HFFc6 (cell line): ENCODE data around the gene BAAT. TPM values are rescaled to one million over a fixed set of nuclear protein-coding genes. Genes with fewer than 3 reads are reported as not detected.
A peak's percentile ranks its signal among the peaks of the same experiment; 100 is the strongest.

ENCODE experiments used
- DNase-seq: peaks from one replicate; pipeline ENCODE4 v3.0.0-alpha.2; 2018
- H3K27ac Mint-ChIP-seq: 2 replicates; pipeline ENCODE4 v1.8.0; 2020; ENCODE audit warnings: mild to moderate bottlenecking, mixed read lengths
- H3K27me3 Mint-ChIP-seq: 2 replicates; pipeline ENCODE4 v1.8.0; 2021; ENCODE audit warnings: mild to moderate bottlenecking, moderate library complexity, mixed read lengths; ENCODE audit not compliant: insufficient read depth
- H3K36me3 Mint-ChIP-seq: 2 replicates; pipeline ENCODE4 v1.8.0; 2021; ENCODE audit warnings: low read depth, mixed read lengths
- H3K4me1 Mint-ChIP-seq: 2 replicates; pipeline ENCODE4 v1.8.0; 2020; ENCODE audit warnings: low read depth, mixed read lengths
- H3K4me3 Mint-ChIP-seq: 2 replicates; pipeline ENCODE4 v1.8.0; 2020; ENCODE audit warnings: mild to moderate bottlenecking, moderate library complexity, mixed read lengths
- H3K9me3 Mint-ChIP-seq: 2 replicates; pipeline ENCODE4 v1.8.0; 2020; ENCODE audit warnings: mild to moderate bottlenecking, mixed read lengths
- CTCF ChIP-seq: fragments of 200-600 bp; sonication (generic); IDR thresholded peaks from 2 replicates; pipeline ENCODE4 v1.5.0; 2021; ENCODE audit warnings: antibody characterized with exemption, mild to moderate bottlenecking
- total RNA-seq, 6 experiments: library from RNA; stranded (reverse); fragmentation: NEBNext Ultra II Directional; extraction: Animal tissue kit (Norgen Biotek cat#: 25700); gene quantifications; 2 replicates in 1 of 6; 3 replicates in 5 of 6; pipeline ENCODE4 v1.2.3, GENCODE V29; 2021

Gene BAAT
- total RNA-seq, 6 experiments from 2014 or later: 0.08 TPM; not detected in 5

DNA sequence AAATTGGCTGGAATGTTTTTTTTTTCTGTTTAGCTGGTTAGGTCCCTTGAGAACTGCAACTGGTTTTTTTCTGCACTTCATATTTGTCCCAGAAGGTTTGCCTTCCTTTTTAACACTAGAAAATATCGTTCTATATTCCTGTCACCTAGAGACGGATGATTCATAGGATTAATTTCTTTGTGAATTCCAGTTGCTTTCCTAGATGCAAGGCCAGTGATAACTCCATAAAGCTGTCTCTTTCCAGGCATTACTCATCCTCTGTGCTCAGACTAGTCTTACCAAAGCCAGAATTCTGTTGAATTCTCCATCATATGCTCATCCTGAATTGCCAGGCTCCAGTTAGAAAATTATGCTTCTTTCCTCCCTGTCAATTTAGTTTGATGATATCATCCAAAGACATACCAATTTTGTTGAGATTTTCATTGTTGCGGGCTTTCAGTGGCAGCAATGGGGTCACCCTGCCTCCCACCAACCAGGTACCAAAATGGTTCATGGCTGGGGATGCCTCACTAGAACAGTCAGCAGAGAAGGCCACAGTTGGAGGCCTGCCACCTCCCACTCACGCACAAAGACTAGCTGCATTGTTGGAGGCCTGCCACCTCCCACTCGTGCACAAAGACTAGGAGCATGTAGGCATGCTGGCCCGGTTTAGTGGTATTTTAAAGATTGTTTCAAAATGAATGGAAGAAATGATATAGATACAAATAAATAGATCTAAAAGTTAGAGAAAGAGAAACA lies 8.5 kb downstream of the BAAT start:
- DNase-seq: peak; percentile 96
- Mint-ChIP-seq H3K9me3 (no peaks in the 10 kb centered on the region; the same call in 1 of the 2 replicates), H3K27me3 (no peaks in the 10 kb centered on the region; the same call in 1 of the 2 replicates), H3K4me1 (peaks cover 29% of the 10 kb centered on the region), H3K4me3 (peak overlapping the region; percentile 59; the same call in 1 of the 2 replicates), H3K27ac (peak overlapping the region; percentile 87), H3K36me3 (no peaks in the 10 kb centered on the region)
- TF ChIP-seq CTCF: no peak

DNA sequence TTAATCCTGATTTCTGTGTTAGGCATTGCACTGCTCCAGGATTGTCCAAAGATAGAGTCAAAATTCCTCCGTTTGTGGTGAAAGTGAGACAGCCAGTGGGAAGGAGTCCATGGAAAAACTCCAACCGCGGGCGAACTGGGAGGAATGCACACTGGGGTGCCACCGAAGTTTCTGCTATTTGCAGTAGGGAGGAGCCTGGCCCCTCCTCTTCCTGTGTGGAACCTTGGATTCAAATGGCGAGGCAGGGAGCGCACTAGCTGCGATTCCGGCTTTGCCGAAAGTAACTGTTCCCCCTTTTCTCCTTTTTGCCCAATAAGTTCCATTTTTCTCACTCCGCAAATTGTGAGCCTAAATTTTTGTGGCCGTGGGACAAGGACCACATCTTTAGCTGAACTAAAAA lies 9.3 kb downstream of the BAAT start:
- TF ChIP-seq CTCF: no peak
- no peak overlapping the region for H3K4me3 Mint-ChIP-seq
- H3K36me3 Mint-ChIP-seq: no peaks in the 10 kb centered on the region
- peaks cover 29% of the 10 kb centered on the region for H3K4me1 Mint-ChIP-seq
- H3K9me3 Mint-ChIP-seq: no peaks in the 10 kb centered on the region; the same call in 1 of the 2 replicates
- no peak for DNase-seq
- no peaks in the 10 kb centered on the region; the same call in 1 of the 2 replicates for H3K27me3 Mint-ChIP-seq
- peak overlapping the region; percentile 87 for H3K27ac Mint-ChIP-seq

GRCh38 chr9:101372327-101373118 lies 12.3 kb downstream of the BAAT start:
- no peaks in the 10 kb centered on the region; the same call in none of the 2 replicates for H3K27me3 Mint-ChIP-seq
- H3K4me3 Mint-ChIP-seq: no peak overlapping the region
- H3K27ac Mint-ChIP-seq: no peak overlapping the region
- H3K9me3 Mint-ChIP-seq: no peaks in the 10 kb centered on the region
- no peak for DNase-seq
- TF ChIP-seq CTCF: no peak
- H3K36me3 Mint-ChIP-seq: no peaks in the 10 kb centered on the region
- H3K4me1 Mint-ChIP-seq: peaks cover 34% of the 10 kb centered on the region

- no peak for DNase-seq
- H3K9me3 Mint-ChIP-seq: no peaks in the 10 kb centered on the region
- H3K36me3 Mint-ChIP-seq: no peaks in the 10 kb centered on the region
- no peaks in the 10 kb centered on the region; the same call in none of the 2 replicates for H3K27me3 Mint-ChIP-seq
- H3K4me1 Mint-ChIP-seq: peaks cover 27% of the 10 kb centered on the region
- no peak overlapping the region for H3K4me3 Mint-ChIP-seq
- no peak overlapping the region for H3K27ac Mint-ChIP-seq
- TF ChIP-seq CTCF: no peak
These were observed 13.0 kb downstream of the BAAT start for GRCh38 chr9:101371813-101372212.

- Mint-ChIP-seq H3K4me1 (peaks cover 20% of the 10 kb centered on the region), H3K27ac (no peak overlapping the region), H3K36me3 (no peaks in the 10 kb centered on the region), H3K4me3 (no peak overlapping the region), H3K27me3 (no peaks in the 10 kb centered on the region; the same call in 1 of the 2 replicates), H3K9me3 (no peaks in the 10 kb centered on the region)
- TF ChIP-seq CTCF: no peak
- DNase-seq: no peak
These were observed 14.8 kb downstream of the BAAT start for GRCh38 chr9:101369884-101370531.
